T follicular helper cell (primary cell): ENCODE data around the gene SIRPB1.
"Not testable (repeated sequence)": the region's sequence is repeated elsewhere in the genome, so short reads cannot be mapped to it uniquely, and the experiment has no call there.

Experiments
- DNase-seq: peaks from one replicate; pipeline ENCODE4 v3.0.0-alpha.2; 2020; ENCODE audit warnings: low read depth

Gene SIRPB1

DNA sequence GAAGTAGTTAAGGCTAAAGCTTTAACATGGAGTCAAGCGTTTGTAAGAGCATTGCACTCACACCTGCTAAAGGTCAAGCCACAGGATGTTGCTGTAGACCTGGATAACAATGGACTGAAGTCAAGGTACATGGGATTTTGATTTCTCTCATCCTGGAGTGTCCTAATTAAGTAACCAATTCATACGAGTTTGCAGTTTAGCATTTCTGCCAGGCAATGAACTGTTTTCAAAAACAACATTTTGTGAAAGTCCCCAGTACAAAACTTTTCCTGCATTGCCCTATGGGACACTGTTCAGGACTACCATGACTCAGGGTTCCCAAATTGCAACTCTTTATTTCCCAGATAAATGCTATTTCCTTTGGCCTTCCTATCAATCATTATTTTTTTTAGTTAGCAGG is 17.4 kb upstream of the SIRPB1 start:
- DNase-seq = no peak

DNA sequence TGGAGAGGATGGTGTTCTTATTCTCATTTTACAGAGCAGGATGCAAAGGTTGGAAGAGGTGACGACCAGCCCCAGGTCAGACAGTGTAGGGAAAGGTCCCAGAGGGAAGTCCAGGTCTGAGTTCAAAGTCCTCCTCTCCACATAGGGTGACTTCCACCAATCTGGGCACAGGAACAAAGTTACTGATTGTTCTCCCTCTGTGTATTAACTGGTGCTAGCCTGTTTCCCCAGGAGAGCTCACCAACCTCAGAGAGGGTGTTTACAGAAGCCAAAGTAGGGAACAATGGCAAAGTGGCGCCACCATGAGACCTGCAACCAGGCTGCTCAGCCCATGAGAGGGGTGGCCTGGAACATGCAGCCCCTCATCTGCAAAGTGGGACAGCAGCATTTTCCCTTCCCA is 16.8 kb upstream of the SIRPB1 start:
- no peak for DNase-seq

- no peak for DNase-seq
Observed at GRCh38 chr20:1635291-1635979, 15.6 kb upstream of the SIRPB1 start.

- no peak for DNase-seq
Observed at GRCh38 chr20:1633535-1633934, 13.7 kb upstream of the SIRPB1 start.

DNA sequence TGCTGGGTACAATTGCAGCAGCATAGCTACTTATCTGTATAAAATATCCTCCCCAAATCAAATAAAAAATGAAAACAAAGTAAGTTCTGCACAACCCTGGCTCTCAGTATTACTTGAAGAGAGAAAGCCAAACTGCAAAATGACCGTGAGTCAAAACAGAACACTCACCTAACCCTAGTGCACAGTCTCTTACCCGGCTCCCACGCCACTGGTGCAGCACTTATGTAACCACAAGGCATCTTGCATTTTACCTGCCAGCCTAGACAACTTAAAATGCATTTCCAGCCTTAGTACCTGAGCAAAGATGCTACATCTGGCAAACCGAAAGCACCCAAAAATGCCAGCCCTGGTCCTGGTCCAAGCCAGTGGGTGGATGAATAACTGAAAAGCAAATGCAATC is 12.4 kb upstream of the SIRPB1 start:
- DNase-seq = no peak

DNA sequence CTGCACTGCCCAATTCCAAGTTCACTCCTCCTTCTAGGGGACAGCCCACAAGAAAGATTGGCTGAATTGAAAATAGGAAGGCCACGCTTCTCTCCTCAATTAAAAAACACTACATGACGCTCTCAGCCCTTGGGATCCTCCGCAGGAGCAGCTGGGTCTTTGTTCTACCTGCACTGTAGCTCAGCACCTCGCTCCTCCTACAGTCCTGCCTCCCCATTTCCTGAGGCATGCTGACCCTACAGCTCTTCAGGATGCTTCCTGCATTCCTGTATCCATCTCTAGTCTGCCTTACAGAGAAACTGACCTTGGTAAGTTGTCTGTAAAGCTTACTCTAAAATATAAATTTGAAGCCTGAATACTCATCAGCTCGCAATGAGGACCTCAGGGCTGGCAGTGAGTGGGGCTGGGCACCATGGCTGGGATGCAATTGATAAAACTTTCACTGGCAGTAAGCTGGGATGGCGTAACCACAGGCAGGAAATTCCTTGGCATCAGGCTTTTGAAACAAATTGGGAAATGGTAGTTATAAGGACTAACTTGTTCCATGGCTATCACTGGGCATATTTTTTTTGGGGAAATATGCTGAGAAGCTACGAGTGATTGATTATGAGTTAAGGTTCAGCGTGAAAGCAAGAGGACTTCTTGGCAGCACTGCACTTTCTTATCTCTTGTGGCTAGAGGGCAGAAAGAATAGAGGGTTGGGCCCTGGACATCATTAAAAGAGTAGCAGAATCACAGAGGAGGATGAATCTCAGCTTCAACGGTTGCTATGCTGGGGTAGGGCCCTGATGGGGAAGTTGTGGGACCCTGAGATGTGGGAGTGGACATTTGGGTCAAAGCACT is 11.7 kb upstream of the SIRPB1 start:
- no peak for DNase-seq

DNA sequence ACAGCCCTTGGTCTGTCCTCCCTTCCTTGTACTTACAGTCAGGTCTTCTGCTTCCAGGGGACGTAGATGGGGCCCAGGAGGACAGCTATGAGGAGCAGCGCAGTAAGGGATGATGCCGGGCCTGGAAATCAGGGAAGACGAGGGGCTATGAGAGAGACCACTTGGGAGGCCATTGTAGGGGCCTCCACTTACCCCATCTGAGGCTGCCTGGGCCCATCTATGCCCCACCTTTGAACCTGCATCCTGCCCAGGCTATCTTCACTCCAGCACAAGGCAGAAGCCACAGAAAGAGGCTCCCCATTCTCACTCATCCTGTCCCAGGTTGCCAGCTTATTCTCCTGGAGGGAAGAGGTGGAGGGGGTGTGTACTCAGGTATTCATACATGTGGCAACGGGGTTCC is 10.4 kb upstream of the SIRPB1 start:
- no peak for DNase-seq

GRCh38 chr20:1629321-1629720 is 9.5 kb upstream of the SIRPB1 start:
- DNase-seq = no peak

DNA sequence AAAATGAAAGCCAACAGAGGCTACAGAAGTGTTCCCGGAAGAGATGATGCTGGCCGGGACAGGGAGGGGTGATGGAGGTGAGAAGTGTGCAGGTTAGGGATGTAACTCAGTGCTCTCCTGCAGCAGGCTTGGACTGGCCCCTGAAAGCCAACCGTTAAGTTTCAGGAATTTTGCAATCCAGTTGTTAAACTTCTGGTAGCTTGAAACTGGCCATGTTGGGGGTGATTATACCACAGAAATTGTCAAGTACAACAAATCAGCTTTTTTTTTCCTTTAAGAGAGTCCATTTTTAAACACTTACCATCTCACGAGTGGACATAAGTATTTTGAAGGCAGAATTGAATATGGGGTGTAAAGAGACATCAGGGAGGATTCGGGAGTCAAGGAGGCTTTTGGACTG is 8.8 kb upstream of the SIRPB1 start:
- no peak for DNase-seq

DNA sequence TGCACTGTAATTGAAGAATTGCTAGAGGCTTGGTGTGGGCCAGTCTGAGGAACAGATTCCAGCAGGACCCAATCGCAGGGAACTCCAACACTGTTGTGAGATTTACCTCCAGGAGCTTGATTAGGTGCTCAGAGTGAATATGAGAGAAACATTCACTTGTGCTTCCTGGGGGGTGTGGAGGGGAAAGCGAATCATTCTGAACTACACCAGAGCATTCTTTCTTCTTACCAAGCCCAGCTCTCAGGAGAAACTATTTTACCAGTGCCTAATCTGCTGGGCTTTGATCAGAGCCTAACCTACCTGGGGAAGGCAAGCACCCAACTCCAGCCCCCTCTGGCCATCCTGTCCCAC is 7.4 kb upstream of the SIRPB1 start:
- no peak for DNase-seq

- no peak for DNase-seq
Observed at GRCh38 chr20:1626528-1627199, 6.9 kb upstream of the SIRPB1 start.

DNA sequence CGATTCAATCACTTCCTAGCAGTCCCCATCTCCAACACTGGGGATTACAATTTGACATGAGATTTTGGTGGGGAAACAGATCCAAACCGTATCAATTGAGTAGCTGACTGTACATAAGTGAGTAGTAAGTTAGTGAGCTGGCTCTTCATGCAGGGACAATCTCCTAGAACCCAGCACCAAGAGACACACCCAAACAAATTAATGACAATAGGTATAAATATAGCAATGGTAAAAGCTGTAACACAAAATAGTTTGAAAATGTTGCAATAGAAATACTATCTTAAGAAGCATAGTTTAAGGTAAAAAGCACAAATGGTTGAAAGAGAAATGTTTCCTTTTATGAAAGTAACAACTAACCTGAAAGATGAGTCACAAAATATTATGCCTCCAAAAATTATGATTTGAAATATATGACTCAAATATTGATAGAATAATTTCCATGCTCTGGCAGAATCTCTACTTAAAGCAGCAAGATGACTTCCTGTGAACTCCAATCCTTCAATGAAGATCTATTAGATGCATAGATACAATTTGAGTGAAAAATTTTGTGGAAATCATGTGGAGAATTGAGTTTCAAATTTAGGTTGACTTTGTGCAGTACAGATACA is 5.4 kb upstream of the SIRPB1 start:
- no peak for DNase-seq

DNA sequence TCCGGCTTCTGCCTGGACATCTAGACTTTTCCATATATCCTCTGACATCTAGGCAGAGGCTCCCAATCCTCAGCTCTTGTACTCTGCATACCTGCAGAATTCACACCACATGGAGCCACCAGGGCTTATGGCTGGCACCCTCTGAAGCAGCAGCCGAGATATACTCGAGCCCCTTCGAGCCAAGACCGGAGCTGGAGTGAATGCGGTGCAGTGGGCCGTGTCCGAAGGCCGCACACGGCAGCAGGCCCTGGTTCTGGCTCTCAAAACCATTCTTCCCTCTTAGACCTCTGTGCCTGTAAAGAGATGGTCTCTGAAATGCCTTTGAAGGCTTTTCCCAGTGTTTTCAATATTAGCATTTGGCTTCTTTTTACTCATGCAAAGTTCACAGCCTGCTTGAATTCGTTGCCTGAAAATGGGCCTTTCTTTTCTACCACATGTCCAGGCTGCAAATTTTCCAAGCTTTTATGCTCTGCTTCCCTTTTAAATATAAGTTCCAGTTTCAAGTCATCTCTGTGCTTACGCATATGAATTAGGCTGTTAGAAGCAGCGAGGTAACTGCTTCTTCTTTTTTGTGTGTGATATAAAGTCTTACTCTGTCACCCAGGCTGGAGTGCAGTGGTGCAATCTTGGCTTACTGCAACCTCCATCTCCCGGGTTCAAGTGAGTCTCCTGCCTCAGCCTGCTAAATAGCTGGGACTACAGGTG is 3.8 kb upstream of the SIRPB1 start:
- DNase-seq = no peak

GRCh38 chr20:1622450-1622849 is 2.6 kb upstream of the SIRPB1 start:
- no peak for DNase-seq

DNA sequence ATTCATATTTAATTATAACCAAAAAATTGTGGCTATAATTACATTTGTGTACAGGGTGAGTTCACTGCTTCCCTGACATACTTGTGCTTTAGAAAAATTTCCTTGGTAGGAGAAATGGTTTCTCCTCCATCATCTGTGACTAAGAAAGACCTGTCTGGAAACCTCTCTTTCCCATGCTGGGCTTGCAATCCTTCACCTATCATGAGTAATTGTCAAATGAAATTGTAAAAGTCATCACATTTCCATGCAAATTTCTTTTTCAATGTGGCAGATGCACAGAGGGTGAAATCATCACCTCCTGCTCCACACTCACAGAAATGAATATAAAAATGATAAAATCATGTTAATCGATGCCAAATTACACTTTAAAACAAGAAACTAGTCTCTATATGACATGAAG is 1.5 kb upstream of the SIRPB1 start:
- DNase-seq = no peak

- no peak for DNase-seq
Observed at GRCh38 chr20:1618954-1619540, 762 bp downstream of the SIRPB1 start.

DNA sequence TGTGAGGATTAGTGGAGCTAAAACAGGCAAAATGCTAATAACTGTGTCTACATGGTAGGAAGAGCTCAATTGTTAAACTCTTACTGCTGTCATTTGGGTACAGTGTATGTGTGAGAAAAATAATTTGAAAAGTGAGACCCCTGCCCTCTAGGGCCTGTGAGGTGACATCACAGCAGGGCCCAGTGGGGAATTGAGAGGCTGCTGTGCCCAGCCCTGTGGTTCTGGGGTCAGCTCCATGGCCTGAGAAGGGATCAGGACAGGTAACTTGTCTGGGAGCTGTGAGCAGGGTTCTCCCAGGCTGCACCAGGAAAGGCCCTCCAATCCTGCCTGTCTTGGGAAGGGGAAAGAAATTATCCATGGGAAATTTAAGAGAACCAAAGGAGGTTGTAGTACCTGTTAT is 1.3 kb downstream of the SIRPB1 start:
- DNase-seq = no peak

DNA sequence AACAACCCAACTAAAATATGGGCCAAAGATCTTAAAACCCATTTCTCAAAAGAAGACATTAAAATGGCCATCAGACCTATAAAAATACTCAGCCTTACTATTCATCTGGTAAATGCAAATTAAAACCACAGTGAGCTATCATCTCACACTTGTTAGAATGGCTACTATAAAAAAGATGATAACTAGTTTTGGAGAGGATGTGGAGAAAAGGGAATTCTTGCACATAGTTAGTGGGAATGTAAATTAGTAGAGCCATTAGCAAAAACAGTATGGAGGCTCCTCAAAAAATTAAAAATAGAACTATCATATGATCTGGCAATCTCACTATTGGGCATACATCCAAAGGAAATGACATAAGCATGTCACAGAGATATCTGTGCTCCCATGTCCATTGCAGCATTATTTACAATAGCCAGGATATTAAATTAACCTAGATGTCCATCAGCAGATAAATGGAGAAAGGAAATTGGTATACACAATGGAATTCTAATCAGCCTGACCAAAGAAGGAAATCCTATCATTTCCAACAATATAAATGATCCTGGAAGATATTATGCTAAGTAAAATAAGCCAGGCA is 2.9 kb downstream of the SIRPB1 start:
- DNase-seq = no peak

DNA sequence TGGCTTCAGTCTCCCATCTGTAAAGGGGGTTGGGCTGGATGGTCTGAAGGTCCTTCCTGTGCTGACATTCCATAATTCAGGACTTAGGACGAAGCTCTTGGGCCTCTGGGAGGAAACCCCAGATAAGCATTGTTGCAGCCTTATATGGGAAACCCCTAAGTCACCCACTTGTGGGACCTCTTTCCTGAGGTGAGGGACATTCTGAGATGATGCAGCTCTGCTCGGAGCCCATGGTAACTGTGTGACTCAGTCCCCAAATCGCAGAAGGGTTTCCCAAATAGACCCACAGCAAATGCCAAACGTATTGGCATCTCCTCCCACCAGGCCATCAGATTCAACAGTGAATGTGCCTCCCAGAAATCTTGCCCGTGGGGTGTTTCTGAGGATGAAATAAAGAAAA is 9.4 kb downstream of the SIRPB1 start:
- not testable (repeated sequence) for DNase-seq

DNA sequence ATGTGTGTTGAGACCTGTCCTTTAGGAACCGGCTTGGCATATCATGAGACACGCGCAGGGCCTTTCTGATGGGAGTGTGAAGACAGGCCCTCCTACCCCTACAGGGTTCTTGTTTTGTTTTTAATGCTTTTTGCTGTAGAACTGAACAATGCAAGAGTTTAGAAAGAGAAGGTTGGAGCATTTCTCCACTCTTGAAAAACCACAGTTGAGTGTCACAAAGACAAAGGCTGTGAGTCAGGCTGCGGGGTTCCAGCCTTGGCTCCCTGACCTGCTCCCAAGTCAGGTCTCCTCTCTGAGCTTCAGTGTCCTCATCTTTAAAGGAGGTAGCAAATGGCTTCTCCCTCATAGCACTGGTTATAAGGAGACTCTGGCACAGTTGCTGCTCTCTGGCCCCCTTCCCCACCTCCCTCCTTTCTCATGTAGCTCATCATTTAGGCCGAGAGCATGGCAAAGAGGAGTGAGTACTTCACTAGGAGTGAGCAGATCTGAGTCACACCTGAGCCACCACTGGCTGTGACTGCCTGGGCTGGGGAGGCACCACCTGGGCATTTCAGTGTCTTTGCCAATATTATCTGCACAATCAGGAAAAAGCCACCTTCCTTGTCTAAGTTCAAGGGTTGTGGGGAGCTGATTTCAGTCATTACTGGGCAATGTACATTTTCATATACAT is 11.0 kb downstream of the SIRPB1 start:
- DNase-seq = not testable (repeated sequence)

DNA sequence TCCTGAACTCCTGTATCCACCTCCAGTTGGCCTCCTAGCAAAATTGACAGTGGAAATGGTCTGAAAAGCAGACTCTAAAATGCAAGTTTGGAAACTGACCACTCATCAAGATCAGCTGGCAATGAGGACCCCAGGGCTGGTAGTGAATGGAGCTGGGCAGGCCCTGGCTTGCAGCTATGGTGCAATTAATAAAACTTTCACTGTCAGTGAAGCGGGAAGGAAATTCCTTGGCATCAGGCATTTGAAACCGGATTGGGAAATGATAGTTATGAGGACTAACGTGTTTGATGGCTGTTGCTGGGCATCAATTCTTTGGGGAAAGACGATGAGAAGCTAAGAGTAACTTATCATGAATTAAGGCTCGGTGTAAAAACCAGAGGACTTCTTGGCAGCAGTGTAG is 19.1 kb downstream of the SIRPB1 start:
- no peak for DNase-seq
